Stimulated activated CD4-positive, alpha-beta T cell treated with anti-CD3 and anti-CD28 coated beads, Interleukin-1b, Interleukin-23, amount 100 ng/mL, for 48 hours (primary cell): ENCODE results near the gene CTCFL.

ENCODE experiments used
- DNase-seq: peaks from one replicate; pipeline ENCODE4 v3.0.0-alpha.2; 2020

The CTCFL gene

DNA sequence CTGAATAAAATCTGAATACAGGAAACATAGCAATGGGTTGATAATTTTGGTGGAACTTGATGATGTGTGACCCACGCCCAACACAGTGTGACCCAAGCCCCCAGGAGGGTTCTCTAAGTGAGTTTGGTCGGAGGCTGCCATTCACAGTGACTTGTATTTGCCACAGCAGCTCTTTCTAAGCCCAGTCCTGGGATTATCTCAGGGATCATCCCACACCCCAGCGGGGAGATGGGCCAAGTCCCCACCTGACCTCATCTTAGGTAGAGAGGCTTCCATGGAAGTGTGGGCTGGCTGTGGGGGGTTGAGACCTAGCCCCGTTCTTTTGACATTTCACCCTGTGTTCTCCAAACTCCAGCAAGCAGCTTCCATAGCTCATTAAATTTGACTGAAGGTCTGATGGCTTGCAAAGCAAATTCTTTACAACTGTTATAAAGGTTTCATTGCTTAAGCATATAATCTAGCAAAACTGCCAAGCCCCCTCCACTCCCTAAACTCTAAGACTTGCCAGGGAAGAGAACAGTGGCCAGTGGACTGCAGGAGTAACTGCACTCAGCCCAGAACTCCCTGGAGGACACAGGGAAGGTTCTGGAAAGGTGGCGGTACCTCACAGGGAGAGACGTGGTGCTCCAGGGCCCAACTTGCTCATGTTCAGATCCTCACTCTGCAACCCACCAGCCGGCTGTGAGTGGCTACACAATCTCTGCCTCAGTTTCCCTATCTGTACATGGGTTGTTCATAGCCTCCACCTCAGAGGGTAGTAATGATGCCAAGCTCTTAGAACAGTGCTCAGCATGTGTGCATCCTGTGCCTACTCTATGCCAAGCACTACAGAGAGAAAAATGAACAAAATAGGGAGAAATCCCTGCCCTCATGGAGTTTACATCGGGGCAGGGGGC, 35.0 kb upstream of the CTCFL start:
- no peak for DNase-seq

DNA sequence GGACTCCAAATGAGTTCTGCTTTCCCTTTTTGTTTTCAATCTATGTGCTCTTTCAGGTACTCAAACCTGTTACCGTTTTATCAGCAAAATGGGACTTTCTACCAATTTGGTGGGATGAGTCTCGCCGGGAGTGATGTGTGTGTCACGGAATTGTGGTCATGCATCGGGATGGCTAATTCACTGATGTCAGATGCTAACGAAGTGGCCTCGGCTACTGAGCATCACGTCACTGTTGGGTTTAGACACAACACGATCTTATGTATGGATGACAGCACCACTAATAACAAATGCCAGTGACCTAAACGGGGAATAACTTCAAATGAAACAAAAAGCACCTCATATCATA, 34.3 kb upstream of the CTCFL start:
- no peak for DNase-seq

DNA sequence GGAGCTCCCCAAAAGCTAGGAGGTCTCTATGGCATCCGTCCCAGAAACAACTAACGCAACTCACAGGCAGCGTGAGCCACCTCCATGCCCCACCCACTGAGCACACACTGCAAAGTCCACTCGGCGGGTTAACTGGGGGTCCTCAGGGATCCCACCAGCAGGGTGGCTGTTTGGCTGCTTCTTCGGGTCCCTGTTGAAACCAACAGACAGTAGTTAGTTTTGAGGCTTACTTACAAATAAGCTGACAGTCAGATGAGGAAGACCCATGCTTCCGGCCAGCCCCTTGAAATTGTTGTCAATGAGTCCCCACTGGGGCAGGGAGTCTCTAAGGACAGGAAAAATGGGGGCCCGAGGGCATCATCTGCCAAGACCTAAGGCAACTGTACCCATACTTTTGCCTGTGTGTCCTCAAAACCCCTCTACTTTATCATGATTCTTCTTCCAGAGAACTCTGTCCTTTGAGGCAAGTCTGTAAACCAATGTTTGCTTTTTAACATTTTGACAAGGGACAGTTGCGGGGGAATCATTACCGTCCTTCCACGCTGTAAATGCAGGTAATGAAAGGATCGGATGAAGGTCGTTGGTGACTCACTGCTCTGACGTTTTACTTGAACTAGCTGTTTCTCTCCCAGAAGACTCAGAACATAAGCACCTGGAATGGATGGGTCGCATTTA, 33.8 kb upstream of the CTCFL start:
- DNase-seq = no peak

DNA sequence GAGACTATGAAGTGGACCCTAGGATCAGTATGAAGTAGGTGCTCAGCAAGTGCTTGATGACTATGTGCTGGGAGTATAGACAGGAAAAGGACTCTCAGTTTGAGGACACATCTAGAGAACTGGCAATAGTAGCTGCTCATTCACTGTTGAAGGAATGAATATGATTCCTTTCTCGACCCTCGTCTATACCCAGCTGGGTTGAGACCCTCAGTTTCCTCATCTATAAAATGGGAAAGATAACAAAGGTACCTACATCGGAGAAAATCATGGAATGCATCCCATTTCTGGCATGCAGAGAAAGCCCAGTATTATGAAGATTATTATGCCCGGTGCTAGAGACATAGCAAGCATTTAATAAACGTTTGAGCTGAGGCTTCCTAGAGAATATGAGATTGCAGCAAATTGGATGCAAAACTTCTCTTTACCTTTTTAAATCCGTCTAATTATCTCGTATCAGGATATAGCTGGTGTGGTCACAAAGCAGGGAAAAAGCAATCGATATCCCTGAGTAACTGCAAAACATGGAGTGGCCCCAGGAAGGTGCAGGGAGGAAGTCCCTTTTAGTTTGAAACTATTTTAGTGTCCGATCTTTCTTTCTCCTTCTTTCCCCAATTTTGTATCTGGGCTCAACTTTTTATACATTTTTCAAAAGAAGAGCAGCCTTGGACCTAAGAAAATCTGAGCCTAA, 33.1 kb upstream of the CTCFL start:
- no peak for DNase-seq

DNA sequence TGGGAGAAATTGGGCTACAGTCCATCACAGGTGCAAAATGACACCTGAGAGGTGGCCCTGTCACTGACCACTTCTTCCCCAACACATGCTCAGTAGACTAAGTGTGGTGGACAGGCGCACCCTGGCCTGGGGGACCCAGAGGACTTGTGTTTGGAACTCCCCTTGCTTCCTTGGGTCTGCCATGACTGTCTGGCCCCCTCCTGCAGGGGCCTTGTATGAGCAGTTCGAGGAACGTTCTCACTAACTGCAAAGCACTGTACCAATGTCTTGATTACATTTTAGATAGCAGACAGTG, 32.0 kb upstream of the CTCFL start:
- DNase-seq = no peak

DNA sequence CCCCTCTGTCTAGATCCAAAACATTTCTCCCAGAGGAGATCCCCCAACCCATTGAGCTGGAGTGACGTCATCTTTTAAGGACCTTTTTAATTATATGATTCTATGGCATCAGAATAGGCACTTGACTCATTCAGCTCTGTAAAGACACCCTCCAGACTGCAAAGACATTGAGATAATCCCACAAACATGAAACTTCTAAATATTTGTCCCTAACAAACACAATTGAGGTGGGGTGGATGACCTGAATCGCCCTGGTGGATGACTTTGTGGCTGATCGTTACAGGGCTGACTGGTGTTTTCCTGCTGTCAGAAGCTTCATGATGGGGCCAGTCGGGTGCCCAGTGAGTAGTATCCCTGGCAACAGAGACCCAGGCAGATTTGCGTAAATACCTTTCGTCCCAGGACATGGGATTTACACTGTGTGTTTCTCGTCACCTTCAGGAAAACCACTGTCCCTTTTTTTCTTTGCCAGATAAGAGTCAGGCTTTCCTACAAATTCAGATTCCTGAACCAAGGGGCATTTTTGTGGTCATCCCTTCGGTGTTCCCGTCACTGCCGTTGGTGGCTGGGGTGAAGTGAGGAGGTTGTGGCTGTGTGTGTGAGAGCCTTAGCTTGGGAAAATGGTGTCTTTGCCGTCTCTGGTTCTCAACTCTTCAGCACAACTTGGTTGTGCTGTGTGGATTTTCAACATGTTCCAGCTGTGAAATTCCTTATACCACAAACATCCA, 30.7 kb upstream of the CTCFL start:
- DNase-seq = no peak

DNA sequence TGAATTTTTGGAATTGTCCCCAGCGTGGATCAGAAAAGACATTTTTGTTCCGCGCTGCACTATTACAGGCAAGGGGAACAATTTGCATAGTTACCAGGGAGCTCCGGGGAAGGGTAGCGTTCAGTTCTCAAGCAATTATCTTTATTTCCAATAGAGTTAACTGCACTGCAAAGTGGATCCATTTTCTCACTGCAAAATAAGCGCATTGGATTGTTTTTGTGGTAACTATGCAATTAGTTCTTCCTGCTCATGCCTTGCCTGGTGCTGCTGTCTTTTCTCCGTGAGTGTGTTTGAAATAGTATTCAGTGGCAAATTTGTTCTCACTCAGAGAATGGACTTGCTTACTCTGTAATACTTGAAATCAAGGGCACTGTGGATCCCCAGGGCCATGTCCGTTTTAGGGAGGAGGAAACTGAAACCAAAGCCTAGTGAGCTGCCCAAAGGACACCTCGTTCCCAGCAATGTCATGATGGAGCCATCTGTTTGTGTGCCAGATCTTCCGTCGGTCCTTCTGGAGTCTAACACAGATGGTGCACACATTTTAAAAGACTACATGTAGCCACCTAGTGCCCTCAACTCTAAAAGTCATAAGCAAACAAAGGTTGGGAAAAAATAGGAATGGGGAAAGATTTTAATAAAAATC, 28.6 kb upstream of the CTCFL start:
- no peak for DNase-seq

DNA sequence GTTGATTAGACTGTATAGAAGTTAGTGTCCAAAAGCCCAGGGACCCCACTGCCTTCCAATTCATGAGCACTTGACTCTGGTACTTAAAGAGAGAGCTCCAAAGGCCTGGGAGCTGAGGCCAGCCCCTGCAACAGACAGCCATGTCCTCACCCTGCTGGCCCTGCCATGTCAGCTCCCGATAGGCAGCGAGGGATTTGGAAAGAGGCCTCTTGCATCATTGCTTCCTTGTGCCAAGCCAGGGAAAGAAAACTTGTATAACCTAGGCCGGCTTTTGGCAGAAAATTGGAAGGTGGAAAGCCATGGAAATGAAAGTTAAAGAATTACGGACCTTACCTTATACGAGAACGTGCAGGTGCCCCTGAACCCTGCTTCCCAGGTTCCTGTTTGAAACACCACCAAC, 27.5 kb upstream of the CTCFL start:
- DNase-seq = no peak

DNA sequence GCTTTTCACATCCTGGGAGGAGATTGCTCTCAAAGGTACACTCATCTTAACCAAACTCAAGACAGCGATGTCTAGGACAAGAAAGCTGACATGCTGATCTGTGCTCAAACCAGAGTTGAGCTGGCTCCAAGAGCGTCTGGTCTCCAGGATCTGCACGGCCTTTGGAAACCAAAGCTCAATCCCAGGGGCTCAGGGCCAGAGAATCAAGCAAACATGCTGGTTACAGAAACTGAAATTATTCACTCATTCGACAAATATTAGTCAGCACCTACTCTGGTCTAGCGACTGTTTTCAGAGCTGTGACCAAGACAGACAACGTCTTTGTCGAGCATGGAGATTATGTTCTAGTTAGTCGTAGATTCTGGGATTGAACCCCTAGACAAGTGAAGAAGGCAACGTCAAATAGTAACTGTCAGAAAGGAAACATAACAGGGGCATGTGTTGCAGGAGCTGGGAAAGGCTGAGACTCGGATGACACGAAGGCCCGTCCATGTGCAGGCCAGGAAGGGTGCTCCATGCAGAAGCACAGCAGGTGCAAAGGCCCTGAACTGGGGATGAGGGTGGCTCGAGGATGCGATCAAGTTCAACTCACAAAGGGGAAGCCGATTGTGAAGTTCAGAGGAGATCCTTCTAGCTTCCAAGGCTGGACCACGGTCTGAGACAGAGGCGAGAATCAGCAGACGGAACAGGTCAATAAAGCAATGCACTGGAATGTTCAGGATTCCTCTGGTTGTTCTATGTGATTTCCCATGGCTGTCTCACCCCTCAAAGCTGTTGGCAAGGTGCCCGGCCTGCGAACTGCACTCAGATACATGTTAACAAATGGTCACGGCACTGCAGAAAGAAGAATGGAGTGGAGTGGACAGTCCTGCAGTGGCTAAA, 23.5 kb upstream of the CTCFL start:
- no peak for DNase-seq

DNA sequence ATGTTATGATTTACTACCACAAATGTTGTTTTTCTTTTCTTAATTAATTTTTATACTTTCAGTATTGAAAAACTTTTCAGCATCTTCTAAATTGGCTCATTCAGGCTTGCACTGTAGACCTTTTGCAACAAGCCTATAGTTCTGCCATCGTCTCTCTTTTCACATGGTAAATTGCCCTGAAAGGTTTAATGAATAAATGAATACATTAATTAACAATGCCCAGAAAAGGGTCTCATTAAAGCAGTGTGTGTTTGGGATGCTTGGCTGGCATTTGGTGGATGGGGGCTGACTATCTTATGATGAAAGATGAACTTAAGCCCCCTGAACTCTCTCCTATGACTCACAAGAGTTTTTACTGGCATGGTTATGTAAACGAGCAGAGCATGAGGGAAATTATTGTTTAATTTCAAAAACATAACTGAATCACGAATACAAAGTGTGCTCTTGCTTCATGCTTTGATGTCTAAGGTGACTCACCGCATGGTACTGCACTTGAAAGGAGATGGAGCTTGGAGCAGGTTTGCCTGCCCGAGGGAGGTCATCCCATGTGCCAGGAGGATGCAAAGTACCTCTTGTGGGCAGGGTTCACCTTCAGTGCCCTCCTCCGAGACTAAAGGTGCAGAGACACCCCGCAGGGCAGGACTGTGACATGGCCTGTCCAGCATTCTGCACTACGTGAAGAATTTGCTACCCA, 22.2 kb upstream of the CTCFL start:
- no peak for DNase-seq

DNA sequence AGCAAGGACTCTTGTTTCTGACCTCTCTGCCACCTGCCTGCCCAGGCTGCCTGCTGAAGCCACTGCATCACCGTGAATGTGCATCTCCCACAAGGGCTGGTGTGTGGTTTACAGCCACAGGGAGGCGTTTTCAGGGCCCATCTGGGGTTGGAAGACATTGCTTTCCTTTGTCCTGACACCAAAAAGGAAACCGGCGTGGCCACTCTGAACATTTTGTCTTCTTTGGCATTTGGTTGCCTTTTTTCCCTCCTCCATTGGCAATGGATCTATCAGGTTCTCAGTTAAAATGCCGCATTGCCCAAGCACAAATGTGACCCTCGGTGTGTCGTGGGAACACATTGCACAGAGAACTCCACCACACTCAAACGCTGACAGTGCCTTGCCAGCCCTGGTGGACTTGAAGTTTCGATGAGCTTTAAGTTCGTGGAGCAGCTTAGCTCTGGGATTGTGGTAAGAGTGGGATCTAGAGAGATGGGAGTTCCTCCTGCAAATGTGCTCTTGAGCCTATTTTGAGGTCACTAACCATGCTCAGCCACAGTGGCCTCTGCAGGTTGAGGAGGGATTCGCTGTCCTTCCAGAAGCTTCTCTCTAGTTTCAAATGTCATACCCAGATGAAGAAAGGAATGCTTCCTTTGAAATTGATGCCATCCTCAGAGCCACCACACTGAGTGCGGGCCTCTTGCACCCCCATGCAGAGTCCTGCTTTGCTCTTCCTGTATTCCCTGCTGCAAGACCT, 21.2 kb upstream of the CTCFL start:
- DNase-seq = no peak

DNA sequence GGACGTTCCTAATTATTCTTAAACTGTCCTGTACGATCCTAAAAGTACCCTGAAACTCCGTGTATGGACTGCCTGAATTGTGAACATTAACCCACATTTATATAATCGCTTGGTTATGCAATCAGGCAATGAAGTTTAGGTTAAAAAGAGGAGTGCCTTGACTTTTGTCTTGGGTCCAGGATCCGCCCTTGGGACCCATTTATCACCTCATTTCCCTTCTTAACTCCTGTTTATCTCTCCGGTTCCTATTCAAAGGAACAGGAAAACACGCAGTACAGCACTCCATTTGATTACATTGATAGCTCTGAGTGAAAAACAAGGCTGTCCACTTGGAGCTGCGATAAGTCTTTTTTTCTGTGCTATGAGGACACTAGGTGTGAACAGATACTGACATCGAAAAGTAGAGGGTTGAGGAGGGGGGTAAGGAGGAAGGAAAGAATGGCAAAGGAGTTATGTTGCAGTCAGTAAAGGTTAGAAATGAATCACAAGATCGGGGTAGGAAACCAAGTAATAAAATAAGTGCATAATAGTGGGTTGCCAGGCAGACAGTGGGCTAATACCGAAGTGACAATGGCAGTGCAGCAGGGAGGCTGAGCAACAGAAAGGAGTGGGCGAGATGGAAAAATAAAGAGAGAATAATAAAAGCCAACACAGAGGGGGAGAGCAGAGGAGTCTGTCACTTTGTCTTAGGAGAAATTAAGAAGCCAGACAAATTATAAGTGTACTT, 20.1 kb upstream of the CTCFL start:
- no peak for DNase-seq

DNA sequence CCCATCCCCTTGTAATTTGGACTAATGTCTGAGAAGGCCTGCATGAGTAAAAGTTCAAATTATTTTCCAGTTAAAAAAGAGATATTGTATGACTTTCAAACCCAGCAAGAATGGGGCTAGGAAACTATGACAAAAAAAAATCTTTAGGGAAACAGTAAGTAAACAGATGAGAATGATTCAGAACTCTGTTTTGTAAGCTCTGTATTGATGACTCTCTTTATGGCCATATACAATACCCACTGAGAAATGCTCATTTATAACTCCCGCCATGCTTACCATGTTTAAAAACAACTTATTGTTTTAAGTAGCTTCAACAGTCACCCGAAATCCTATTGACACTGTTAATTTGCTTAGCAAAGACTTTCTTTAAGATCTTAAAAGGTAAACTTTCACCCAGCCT, 18.8 kb upstream of the CTCFL start:
- DNase-seq = no peak

DNA sequence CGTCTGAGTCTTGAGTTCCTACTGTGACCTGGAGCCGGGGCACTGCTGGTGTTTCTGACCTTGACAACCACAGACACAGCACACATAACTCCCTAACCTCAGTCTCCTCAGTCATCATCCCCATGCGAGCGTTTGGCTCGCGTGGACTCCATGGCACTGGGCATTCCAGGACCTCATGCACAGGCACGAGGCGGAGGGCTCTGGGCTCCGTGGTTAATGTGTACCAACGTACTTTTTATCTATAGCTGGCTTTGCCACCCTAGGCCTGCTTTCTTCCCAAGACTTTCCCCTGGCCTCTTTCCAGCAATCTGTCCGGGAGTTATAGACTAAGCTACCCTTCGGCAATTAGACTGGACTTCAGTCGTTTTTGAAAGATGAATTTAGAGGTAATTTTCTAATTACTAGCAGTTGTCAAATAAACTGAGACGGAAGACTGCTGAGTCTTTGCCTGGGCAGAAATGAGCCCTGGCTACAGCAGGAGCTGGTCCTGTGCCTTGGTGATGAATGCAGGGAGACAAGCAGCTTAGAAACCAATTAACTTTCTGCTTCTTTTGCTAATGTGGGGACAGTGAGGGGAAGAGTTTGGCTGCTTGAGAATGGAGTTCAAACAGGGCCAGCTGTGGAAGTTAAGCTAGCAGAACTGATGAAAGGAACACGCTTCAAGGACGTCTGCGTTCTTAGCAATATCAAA, 16.1 kb upstream of the CTCFL start:
- DNase-seq = no peak

DNA sequence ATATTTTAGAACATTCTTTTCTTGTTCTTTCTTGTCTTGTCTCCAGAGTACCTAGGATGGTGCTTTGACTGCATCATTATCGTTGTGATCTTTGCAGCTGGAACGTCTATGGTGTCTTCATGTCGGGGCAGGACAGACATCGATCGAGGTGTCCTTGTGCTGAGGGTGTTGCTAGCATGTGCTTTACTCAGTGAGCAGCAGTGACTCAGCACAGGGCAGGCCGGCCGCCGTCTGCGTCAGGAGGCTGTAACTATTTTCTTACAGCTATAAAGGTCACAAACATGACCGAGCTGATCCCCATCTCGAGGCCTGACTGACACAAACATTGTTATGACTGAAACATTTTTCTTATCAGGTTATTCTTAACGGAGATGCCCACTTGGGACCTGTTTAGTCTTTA, 14.9 kb upstream of the CTCFL start:
- no peak for DNase-seq

DNA sequence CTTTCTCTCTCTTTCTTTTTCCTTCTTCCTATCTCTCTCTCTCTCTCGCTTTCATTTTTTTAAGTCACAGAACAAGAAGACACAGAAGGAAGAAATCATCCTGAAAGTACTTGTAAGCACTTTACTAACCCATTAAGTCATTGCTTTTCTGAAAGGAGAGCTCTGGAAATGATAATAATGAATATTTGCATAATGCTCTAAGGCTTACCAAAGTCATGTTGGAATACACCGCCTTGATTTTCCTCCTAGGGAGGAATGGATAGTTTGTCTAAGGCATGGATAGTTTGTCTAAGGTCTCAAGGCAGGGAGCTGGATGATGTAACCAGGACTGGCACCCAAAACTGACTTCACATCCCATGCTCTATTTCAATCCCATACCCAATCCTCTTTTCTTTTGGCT, 12.9 kb upstream of the CTCFL start:
- DNase-seq = no peak

DNA sequence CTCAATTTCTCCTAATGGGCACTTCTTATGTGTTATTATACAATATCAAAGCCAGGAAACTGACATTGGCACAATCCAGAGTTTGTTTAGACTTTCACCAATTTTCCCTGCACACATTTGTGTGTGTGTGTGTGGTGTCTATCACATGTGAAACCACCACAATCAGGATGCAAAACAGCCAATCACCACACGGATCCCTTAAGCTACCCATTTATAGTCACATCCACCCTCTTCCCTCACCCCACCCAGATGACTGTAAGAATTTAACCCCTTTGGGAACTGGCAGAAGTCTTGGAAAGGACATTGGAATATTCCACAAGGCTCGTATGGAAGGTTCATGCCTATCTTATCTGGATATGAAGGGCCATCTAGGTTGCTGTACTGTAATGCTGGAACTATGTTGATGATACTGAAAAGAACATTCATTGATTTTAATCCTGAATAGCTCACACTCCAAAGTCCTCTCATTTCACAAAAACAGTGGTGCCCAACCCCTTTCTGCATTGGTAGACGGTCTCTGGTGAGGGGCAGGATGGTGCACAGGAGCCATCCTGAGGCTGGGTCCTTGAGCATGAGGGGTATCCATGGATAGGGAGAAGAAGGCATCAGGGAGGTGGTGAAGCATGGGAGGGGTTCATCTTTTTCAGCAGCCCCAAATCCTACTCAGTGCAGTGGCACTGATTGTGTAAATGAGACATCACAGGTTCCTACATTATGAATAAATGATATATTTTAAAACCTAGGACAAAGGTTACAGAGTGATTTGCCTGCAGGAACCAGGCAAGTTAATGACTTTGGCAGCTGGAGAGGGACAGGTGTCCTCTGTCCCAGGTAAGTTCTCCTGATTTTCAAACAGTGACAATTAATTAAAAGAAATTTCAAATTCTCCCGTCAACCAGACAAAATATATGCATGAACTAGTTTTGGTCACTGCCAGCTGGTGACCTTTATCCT, 12.1 kb upstream of the CTCFL start:
- DNase-seq = no peak

DNA sequence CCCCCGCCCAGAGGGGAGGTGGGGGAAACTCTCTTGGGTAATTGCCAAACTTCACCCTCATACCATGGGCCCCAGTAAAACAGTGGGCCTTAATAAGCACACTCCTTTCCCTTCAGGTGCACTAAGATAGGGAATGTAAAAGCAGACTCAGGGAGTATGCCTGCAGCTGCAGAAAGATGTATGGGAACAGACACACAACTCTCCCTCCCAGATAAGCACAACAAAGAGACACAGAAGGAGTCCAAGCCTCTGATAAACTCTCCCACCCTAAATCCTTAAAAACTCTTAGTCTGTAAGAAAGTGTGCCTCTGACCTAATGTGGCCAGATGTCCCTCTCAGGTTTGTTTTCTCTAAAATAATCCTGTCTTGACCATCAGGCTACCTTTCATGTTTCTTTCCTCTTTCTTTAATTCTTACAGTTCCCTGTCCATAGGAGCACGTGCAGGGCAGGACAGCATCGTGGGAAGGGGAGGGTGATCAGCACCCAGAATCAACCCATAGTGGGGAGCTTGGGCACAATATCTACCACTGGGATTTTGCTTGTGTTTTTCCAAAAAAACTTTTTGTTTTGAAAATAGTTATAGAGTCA, 11.3 kb upstream of the CTCFL start:
- no peak for DNase-seq
